ENCODE measurements around the gene ZMIZ1.

The ZMIZ1 gene

DNA sequence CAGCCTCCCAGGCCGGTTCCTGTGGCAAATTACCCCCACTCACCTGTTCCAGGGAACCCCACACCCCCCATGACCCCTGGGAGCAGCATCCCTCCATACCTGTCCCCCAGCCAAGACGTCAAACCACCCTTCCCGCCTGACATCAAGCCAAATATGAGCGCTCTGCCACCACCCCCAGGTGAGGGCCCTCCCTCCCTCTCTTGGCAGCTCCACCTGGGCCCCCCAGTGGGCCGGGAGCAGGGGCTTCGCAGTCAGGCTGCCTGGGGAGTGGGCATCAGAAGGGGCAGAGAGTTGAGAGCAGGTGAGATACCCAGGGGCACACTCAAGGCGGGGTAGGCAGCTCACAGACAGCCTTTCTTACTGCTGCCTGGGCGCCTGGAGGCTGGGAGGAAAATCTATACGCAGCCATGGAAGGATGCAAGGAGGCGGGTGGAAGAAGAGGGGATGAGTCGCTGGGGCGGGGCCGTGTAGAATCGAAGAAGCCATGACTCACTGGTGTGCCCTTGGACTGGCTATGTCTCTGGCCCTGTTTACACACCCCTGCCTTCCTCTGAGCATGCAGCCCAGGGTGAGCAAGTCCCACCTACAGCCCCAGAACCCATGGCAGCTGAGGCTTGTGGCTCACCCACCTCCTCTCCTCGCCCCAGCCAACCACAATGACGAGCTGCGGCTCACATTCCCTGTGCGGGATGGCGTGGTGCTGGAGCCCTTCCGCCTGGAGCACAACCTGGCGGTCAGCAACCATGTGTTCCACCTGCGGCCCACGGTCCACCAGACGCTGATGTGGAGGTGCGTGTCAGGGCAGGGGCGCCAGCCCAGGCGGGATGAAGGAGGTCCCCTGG, 229.9 kb downstream of the ZMIZ1 start:
- peak; percentile 57 to 69 for DNase-seq

DNA sequence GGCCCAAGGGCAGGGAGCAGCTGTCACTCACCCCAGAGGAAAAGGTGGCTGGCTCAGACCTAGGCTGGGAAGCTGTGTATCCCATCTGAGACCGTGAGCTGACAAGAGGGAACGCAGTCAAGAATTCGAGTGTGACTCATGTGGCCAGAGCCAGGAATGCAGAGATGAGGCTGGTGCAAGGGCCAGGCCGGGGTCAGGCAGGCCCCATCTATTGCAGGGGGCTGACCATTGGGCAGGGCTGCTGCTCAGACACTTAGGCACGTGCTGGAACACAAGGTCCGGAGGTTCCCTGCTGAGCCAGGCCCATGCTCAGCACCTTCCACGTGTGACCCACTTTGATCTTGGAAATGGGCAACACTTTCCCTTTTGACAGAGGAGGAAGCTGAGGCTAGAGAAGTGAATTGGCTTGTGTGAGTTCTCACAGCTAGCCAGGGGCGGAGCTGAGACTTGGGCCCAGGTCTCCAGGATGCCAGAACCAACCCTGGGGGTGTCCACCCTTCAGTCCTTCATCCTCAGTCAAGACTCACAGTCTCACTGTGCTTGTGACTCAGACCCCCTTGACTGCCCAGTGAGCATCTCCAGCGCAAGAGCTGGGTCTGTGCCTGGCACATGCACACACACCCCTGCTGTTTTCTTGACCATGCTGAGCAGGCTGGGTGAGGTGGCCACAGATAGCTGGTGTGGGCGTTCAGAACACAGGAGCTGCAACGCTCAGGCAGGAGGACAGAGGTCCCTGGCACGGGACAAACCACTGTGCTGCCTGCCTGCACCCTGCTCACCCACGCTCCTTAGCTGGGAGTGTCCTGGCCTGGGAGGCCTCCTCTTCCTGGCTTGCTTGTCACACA, 230.9 kb downstream of the ZMIZ1 start:
- DNase-seq, result no peak

DNA sequence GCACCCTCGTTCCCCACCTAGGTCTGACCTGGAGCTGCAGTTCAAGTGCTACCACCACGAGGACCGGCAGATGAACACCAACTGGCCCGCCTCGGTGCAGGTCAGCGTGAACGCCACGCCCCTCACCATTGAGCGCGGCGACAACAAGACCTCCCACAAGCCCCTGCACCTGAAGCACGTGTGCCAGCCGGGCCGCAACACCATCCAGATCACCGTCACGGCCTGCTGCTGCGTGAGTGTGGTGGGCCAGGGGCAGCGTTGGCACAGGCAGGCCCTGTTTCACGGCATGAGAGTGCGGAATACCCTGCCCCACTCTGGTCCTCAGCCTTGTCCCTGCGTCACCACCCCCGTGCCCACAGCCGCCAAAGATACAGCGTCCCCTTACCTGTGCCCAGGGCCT, 231.9 kb downstream of the ZMIZ1 start:
- DNase-seq, result no peak

DNA sequence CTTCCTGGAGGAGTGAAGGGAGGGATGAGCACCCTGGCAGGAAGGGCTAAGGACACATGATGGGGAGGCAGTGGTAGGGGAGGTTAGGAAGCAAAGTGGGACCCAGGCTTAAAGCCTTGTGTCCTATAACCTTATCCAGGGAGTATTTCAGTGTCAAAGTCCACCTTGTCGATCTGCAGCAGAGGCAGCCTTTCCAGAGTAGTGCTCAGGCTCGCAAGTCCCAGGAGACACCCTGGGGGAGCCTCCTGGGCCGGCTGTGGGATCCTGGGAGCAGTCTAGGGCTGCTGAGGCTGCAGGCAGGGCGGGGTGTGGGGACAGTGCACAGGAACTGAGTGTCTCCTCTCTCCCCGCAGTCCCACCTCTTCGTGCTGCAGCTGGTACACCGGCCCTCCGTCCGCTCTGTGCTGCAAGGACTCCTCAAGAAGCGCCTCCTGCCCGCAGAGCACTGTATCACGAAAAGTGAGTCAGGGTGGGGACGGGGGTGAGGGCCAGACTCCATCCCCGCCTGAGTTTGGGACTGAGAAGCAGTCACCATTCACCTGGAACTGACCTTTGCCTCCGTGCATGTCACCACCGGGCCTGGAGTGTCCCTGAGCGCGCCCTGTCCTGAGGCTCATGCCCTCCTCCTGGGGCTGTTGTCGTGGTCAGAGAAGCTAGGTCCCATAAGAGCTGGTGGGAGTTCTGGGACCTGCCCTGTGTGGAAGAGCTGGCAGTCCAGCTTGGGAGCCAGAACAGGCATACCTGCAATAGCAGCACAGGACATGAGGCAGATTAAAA, 233.2 kb downstream of the ZMIZ1 start:
- no peak for DNase-seq

DNA sequence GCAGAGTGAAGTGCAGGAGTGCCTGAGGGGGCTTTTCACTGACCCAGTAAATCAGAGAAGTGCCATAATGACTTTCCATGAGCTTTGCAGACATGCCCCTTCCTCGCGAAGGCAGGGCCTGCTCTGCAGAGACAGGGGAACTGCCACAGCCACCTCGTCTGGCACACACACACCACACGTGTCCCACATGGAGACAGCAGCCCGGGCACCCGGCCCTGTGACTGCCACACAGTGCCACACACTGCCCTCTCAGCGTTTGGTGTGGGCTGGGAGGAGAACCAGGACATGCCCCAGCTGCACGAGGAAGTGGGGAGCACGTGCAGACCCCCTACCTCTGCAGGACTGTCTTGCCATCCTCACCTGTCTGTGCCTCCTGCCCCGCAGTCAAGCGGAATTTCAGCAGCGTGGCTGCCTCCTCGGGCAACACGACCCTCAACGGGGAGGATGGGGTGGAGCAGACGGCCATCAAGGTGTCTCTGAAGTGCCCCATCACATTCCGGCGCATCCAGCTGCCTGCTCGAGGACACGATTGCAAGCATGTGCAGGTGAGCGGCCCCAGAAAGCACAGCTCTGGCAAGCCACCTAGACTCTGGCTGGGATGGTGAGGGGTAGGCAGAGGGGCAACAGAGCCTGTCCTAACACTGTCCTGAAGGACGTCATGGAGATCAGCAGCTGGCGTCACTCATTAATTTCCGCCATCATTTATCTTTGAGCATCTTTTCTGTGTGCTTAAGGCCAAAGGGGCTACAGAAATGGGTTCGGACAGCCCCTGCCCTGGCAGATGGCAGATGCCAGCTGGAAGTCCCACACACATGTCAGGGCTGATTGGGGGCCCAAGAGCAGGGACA, 235.1 kb downstream of the ZMIZ1 start:
- no peak for DNase-seq

DNA sequence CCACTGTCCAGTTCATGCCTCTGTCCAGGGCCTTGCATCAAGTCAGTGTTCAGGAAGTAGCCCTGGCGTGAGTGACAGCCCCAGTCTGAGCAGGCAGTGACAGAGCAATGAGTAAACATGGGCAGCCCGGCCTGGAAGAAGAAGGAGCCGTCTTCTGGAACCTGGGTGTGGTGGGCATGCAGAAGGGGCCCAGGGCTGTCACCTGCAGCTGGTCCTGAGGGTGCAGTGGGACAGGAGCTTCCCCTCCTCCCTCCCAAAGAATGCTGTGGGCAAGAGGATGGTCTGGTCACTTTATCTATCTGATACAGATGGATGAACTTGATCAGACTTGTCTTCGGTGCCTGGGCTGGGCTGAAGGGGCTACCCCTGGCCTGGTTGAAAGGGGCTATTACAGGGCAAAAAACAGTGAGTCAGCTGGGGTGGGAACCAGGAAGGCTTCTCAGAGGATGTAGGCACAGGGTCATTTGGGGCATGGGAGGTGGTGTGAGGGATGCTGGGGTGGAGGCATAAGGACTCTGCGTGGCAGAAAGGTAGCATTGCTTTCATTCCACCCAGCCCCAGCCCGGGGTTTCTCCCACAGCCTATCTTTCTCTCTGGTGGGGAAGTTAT, 235.8 kb downstream of the ZMIZ1 start:
- no peak for DNase-seq

DNA sequence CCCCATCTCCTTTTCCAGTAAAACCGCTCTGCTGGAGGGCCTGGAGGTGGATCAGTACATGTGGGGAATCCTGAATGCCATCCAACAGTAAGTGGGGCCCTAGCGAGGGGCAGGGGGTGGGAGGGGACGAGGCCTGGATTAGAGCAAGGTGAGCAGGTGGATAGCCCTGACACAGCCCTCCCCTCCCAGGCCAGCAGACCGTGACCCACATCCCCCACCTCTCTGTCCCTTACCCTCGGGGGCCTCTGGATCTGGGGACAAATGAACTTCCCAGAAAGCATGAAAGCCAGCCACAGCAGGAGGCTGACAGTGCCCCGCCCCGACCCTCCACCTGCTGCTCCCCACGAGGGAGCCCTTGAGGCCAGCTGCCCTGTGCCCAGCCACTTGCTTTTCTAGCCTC, 236.7 kb downstream of the ZMIZ1 start:
- no peak for DNase-seq

DNA sequence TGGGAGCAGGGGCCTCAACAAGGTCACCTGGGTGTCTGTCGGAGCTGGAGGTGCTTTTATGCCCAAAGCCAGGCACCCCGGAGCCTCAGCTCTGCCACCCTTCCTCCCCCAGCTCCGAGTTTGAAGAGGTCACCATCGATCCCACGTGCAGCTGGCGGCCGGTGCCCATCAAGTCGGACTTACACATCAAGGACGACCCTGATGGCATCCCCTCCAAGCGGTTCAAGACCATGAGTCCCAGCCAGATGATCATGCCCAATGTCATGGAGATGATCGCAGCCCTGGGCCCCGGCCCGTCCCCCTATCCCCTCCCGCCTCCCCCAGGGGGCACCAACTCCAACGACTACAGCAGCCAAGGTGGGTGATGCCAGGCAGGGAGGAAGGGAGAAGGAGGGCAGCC, 237.2 kb downstream of the ZMIZ1 start:
- DNase-seq, result no peak

DNA sequence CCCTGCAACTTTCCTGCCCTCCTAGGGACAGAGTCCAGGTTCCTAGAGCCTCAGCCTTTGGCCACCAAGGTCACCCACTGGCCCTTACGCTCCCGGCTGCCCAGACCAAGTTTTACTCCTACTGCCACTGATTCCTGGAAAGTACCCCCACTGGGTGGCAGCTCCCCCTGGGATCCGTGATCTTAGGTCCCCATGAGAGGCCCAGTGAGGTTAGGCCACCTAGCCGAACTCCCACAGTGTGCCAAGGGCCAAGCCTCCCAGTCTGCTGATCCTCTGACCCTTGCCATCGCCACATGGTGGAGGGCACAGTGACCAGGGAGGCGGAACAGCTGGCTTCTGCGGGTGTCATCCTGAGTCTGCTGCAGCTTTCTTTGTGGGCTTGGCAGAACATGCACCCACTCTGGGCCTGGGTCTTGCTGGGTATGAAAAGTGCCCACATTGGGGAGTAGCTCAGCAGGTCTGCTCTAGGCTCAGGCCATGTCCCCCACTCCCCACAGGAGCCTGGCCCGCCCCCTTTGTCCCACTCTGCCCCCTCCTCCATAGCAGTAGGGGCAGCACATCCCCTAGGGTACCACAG, 238.0 kb downstream of the ZMIZ1 start:
- DNase-seq, result no peak

DNA sequence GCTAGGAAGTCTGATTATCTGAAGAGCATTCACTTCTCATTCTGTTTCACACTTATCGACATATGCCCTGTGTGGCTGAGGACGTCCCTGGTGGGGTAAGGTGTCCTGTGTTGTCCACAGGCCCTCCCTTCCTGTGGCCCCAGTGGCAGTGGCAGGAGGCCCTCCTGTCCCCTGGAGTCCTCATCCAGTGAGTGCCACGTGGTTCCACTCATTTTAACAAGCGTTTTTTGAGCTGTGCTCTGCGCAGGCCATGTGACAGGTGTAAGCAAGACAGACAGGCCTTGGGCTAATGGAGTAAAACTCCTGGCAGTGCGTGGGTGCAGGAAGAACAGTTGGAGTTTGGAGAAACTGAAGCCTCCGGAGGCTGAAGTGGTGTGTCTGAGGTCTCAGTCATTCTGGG, 239.2 kb downstream of the ZMIZ1 start:
- DNase-seq, result no peak

DNA sequence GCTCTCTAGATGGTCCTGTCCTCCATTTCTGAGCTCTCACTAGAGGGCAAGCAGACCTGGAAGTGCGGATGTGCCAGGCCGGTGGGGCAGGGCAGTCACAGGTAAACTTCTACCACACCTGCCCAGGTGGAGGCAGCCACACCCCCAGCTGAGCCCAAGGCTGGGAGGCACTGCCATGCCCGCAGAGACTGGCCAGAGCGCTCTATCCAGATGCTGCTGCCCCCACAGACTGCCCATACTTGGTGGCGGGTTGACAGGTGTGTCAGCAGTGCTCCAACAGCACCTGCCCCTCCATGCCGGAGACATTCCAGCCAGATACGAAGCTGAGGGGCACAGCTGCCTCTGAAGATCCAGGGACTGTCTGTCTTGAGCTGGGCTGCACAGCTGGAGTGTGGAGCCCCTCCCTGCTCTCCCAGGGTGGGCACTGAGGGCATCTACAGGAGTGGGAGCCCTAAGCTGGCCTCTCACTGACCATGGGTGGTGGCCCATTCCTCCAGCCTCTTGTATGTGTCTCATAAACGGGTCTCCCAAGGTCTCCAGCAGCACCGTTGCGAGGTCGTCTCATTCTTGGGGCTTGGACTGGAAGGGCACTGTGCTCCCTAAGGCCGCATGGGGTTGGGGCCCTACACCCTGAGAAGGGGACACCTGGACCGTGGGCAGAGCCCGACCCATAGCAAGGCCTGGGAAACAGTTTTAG, 240.4 kb downstream of the ZMIZ1 start:
- no peak for DNase-seq

DNA sequence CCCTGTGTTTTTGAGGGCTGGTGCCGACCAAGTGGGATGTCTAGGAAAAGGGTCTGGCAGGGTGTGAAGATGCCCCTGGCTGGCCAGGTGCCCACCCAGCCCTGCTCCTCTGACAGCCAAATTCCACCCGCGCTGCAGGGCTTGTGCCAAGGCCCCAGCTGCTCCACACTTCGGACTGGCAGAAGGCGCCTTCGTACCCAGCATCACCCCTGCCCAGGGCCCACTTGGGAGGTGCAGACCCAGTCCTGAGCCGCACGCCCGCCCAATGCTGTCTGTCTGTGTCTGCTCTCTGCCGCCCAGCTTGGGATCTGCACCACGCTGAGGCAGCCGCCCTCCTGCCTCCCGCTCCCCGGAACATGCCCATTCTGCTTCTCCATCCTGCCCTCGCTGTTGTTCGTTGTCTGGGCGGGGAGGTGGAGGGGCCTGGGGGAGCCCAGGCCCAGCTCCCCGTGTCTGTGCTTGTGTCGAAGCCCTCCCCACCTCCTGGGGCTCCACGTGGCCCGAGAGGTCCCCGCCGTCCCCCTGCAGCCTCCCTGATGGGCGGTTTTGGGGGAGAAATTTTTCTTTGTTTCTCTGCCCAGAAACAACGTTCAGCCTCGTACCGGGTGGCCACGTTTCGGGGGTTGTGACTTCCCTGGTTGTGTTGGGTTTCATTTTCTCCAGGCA, 241.6 kb downstream of the ZMIZ1 start:
- no peak for DNase-seq

DNA sequence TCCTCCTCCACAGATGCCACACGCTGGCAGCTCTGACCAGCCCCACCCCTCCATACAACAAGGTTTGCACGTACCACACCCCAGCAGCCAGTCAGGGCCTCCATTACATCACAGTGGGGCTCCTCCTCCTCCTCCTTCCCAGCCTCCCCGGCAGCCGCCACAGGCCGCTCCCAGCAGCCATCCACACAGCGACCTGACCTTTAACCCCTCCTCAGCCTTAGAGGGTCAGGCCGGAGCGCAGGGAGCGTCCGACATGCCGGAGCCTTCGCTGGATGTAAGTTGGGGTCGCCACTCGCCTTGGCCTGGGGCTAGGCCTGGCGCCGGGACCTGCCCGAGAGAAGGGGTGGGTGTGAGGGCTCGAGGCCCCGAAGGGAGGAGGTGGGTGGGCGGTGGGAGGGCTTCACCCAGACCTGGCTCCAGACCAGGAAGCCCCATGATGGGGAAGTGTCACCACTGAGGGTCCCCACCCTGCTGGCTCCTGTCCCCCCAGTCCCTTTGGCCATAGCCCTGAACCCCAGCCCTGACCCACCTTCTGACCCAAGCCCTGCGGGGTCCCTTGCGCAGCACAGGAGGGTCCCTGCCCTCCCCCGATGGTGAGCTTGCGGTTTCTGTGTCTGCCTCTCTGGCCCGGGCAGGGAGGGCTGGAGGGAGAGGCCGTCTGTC, 242.3 kb downstream of the ZMIZ1 start:
- DNase-seq, result no peak

DNA sequence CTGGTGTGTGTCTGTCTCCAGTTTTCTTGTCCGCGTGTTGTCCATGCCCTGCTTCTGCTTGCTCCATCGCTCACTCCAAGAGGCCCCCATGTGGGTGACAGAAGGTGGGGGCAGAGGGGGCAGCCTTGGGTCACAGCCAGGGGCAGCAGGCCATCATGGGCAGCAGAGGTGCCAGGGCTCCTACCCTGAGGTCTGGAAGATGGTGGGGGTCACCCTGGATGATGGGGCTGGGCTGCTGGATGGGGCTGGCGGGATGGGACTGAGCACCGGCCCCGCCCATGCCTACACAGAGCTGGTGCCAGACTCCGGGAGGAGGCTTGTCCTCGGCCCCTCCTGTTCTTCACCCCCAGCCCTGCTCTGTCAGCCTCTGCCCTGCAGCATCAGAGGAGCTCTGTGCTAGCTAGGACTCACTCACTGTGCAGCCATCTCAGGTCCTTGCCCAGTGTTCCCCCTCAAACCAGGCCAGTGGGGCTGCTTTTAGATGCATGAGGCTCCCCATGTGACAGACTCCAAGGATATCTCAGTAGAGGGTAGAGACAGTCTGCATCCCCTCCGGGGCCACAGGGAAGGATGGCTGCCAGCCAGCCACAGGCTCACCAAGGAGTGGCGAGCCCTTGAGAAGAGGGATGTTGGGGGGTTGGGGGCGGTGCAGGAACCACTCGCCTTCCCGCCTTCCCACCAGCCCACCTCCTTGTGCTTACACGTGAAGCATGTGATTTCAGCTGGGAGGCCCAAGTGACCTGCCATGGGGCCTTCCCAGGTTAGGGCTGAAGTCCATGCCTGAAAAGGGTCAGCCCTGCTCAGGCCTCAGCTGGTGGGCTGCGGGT, 243.0 kb downstream of the ZMIZ1 start:
- DNase-seq, result no peak

DNA sequence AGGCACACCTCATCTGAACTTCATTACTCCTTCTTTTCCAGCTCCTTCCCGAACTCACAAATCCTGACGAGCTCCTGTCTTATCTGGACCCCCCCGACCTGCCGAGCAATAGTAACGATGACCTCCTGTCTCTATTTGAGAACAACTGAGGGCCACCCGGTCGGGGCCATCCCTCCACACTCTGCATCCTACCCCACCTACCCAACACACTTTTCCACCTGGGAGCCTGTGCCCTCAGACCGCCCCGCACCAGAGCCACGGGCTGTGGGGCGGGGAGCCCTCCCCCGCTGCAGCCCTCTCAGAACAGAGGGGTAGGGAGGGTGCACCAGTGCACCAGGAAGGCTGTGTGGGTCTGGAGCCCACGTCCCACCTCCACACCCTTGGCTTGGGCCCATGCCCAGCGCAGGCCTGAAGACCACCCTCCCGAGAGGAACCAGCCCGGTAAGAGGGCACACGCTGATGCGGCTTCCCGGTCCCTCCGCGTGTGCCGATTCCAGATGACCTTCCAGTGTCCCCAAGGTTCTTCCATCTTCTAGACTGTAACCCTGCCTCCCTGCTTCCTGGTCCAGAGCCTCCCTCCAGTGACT, 243.9 kb downstream of the ZMIZ1 start:
- no peak for DNase-seq

DNA sequence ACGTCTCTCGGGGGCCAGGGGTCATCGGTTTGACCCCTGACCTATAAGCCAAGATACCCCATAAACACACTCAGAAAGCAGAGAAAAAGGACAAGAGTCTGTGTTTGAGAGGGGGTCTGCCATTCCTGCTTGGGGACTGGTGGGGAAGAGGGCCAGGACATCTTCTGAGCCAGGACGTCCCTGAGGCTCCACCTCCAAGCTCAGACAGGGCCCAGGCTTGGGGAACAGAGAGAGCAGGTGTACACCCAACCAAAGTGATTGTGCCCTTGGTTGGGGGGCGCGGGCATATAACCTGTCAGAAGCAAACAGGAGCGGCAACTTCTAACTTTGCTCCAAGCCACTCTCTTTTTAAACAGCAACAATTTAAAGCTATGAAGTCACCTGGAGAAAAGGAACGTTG, 244.6 kb downstream of the ZMIZ1 start:
- no peak for DNase-seq

DNA sequence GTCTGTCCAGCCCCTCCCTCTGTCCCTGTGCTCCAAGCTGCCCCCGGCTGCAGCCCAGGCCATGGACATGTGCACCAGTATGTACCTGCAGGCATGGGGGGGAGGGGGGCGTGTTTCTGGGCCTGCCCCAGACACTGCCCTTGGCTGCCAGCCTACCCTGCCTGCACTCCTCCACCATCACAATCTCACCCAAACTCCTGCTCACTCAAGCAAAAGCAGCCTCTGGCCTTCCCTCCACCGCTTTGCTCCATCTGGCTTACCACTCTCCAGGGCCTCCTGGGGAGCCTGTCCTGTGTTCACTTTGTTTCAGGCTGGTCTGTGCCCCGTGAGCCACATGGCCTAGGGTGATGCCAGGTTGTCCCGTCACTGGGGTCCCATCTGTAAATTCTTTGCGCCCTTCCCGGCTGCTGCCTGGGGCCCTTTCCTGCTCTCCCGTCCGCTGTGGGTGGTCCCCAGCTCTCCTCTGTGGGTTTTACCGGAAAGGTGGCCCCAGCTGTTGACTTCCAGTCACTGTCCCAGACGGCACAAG, 245.2 kb downstream of the ZMIZ1 start:
- no peak for DNase-seq
